Neuronal stem cell (in vitro differentiated cells): ENCODE results near the gene BAZ2B.

Experiments used
- DNase-seq: peaks from one replicate; pipeline ENCODE4 v3.0.0-alpha.2; 2013; ENCODE audit warnings: low spot score
- H2AFZ ChIP-seq: one replicate; pipeline ENCODE4 v1.6.1; 2013; ENCODE audit warnings: mild to moderate bottlenecking, low read length, inconsistent platforms
- H2AK5ac ChIP-seq: 2 replicates; pipeline ENCODE4 v1.6.1; 2013; ENCODE audit warnings: low read depth, mild to moderate bottlenecking, inconsistent platforms, low read length, moderate library complexity, mixed read lengths
- H2BK120ac ChIP-seq: 2 replicates; pipeline ENCODE4 v1.6.1; 2013; ENCODE audit warnings: low read depth, mild to moderate bottlenecking, inconsistent platforms, low read length, moderate library complexity, mixed read lengths
- H2BK12ac ChIP-seq: one replicate; pipeline ENCODE4 v1.6.1; 2013; ENCODE audit warnings: low read length, inconsistent platforms
- H2BK15ac ChIP-seq: 2 replicates; pipeline ENCODE4 v1.6.1; 2013; ENCODE audit warnings: mild to moderate bottlenecking, low read length, inconsistent platforms, mixed read lengths
- H2BK5ac ChIP-seq: one replicate; pipeline ENCODE4 v1.6.1; 2013; ENCODE audit warnings: inconsistent platforms, mild to moderate bottlenecking, low read length, moderate library complexity
- H3K14ac ChIP-seq: one replicate; pipeline ENCODE4 v1.6.1; 2013; ENCODE audit warnings: low read length, inconsistent platforms
- H3K18ac ChIP-seq: 2 replicates; pipeline ENCODE4 v1.6.1; 2013; ENCODE audit warnings: low read length, inconsistent platforms
- H3K23ac ChIP-seq: 2 replicates; pipeline ENCODE4 v1.6.1; 2013; ENCODE audit warnings: low read depth, mild to moderate bottlenecking, mixed read lengths, low read length, inconsistent platforms; ENCODE audit not compliant: poor library complexity
- H3K27ac ChIP-seq: replicated peaks from 3 replicates; pipeline ENCODE4 v1.5.1; 2013; ENCODE audit warnings: low read length, inconsistent platforms
- H3K27me3 ChIP-seq, 3 experiments: 2 replicates each; pipeline ENCODE4 v1.6.1; 2013; ENCODE audit warnings: low read length in 3 of 3, mild to moderate bottlenecking in 2 of 3, inconsistent platforms in 1 of 3, low read depth in 1 of 3, mixed read lengths in 1 of 3, moderate library complexity in 1 of 3; ENCODE audit not compliant: control insufficient read depth in 3 of 3, insufficient read depth in 3 of 3
- H3K36me3 ChIP-seq, 2 donors: replicated peaks in 1 of 2; 2 replicates each; pipeline ENCODE4 v1.6.1; 2013; ENCODE audit warnings: low read length in 2 of 2; ENCODE audit not compliant: control insufficient read depth in 2 of 2, insufficient read depth in 2 of 2
- H3K4ac ChIP-seq: 2 replicates; pipeline ENCODE4 v1.6.1; 2013; ENCODE audit warnings: inconsistent platforms, mild to moderate bottlenecking, low read length, moderate library complexity
- H3K4me1 ChIP-seq, 2 donors: 1 replicate in 1 of 2; 2 replicates in 1 of 2; pipeline ENCODE4 v1.6.1; 2013; ENCODE audit warnings: low read length in 2 of 2, low read depth in 1 of 2; ENCODE audit not compliant: control insufficient read depth in 2 of 2, insufficient read depth in 1 of 2
- H3K4me2 ChIP-seq: one replicate; pipeline ENCODE4 v1.6.1; 2013; ENCODE audit warnings: mild to moderate bottlenecking, low read length, inconsistent platforms; ENCODE audit not compliant: insufficient read depth, poor library complexity, severe bottlenecking
- H3K4me3 ChIP-seq, 2 donors: 2 replicates each; pipeline ENCODE4 v1.5.1; 2013; ENCODE audit warnings: low read length in 2 of 2, mild to moderate bottlenecking in 2 of 2, inconsistent platforms in 1 of 2, moderate library complexity in 1 of 2
- H3K79me1 ChIP-seq: one replicate; pipeline ENCODE4 v1.6.1; 2013; ENCODE audit warnings: low read depth, mild to moderate bottlenecking, inconsistent platforms, low read length, moderate library complexity
- H3K9ac ChIP-seq: one replicate; pipeline ENCODE4 v1.6.1; 2013; ENCODE audit warnings: mild to moderate bottlenecking, low read depth, low read length, inconsistent platforms; ENCODE audit not compliant: poor library complexity
- H3K9me3 ChIP-seq, 2 donors: replicated peaks in 1 of 2; 2 replicates each; pipeline versions ENCODE3 to v1.6.1; 2013; ENCODE audit warnings: low read length in 2 of 2, mild to moderate bottlenecking in 2 of 2, inconsistent platforms in 1 of 2, low read depth in 1 of 2, mixed read lengths in 1 of 2, moderate library complexity in 1 of 2; ENCODE audit not compliant: control insufficient read depth in 2 of 2, insufficient read depth in 1 of 2
- H4K8ac ChIP-seq: one replicate; pipeline ENCODE4 v1.6.1; 2013; ENCODE audit warnings: low read depth, mild to moderate bottlenecking, inconsistent platforms, low read length, moderate library complexity
- H4K91ac ChIP-seq: one replicate; pipeline ENCODE4 v1.6.1; 2013; ENCODE audit warnings: low read length, low read depth, mild to moderate bottlenecking, inconsistent platforms; ENCODE audit not compliant: poor library complexity
- WGBS, 2 donors: extraction: QIAGEN DNeasy Blood & Tissue Kit; methylation state at CpG; one replicate each; pipeline ENCODE4 v1.1.7; 2013; ENCODE audit warnings: missing lambda C conversion rate in 2 of 2, mixed read lengths in 1 of 2; ENCODE audit not compliant: insufficient read length in 2 of 2, insufficient replicate concordance in 1 of 2; ENCODE audit errors: extremely low coverage in 2 of 2; 5-methylcytosine and 5-hydroxymethylcytosine counted together

The BAZ2B gene

GRCh38 chr2:159561242-159561641 is 55.1 kb downstream of the BAZ2B start:
- no peak overlapping the region for H2AK5ac ChIP-seq
- H3K9me3 ChIP-seq = no peaks in the 10 kb centered on the region
- no peak overlapping the region for H2BK120ac ChIP-seq
- H3K36me3 ChIP-seq = peaks cover 0 to 10% of the 10 kb centered on the region in 2 donors
- no peaks in the 10 kb centered on the region for H3K79me1 ChIP-seq
- no peak overlapping the region for H4K91ac ChIP-seq
- no peak overlapping the region for H3K23ac ChIP-seq
- peak overlapping the region in 1 of 2 donors; percentile 12 for H3K4me3 ChIP-seq
- no peak overlapping the region for H2BK12ac ChIP-seq
- no peak overlapping the region for H2AFZ ChIP-seq
- H3K27me3 ChIP-seq = no peaks in the 10 kb centered on the region
- H4K8ac ChIP-seq = no peak overlapping the region
- H3K14ac ChIP-seq = no peak overlapping the region
- H3K18ac ChIP-seq = no peak overlapping the region
- no peaks in the 10 kb centered on the region for H3K4me1 ChIP-seq
- DNase-seq = no peak
- no peak overlapping the region for H3K9ac ChIP-seq
- H3K4ac ChIP-seq = no peak overlapping the region
- H3K4me2 ChIP-seq = no peak overlapping the region
- no peak overlapping the region for H2BK5ac ChIP-seq
- no peak overlapping the region for H2BK15ac ChIP-seq
- H3K27ac ChIP-seq = no peak overlapping the region

- Histone ChIP-seq H3K36me3 (peaks cover 0 to 4% of the 10 kb centered on the region in 2 donors), H3K4ac (no peak overlapping the region), H4K8ac (no peak overlapping the region), H2BK12ac (no peak overlapping the region), H2BK120ac (no peak overlapping the region), H3K4me3 (no peak overlapping the region), H3K79me1 (no peaks in the 10 kb centered on the region), H3K4me2 (no peak overlapping the region), H3K4me1 (no peaks in the 10 kb centered on the region), H3K9ac (no peak overlapping the region), H3K23ac (no peak overlapping the region), H3K14ac (no peak overlapping the region), H2AFZ (no peak overlapping the region), H3K18ac (no peak overlapping the region), H2AK5ac (no peak overlapping the region), H2BK5ac (no peak overlapping the region), H3K27me3 (no peaks in the 10 kb centered on the region), H4K91ac (no peak overlapping the region), H3K27ac (no peak overlapping the region), H2BK15ac (no peak overlapping the region), H3K9me3 (no peaks in the 10 kb centered on the region)
- WGBS, 2 donors = no CpG with 5 or more reads among the region's 4 CpGs
- no peak for DNase-seq
These were observed 57.3 kb downstream of the BAZ2B start for GRCh38 chr2:159559034-159559433.

- Histone ChIP-seq H4K8ac (no peak overlapping the region), H3K14ac (no peak overlapping the region), H2BK15ac (no peak overlapping the region), H2AFZ (no peak overlapping the region), H3K79me1 (no peaks in the 10 kb centered on the region), H2AK5ac (no peak overlapping the region), H3K4me3 (no peak overlapping the region), H3K18ac (no peak overlapping the region), H3K4me2 (no peak overlapping the region), H3K23ac (no peak overlapping the region), H3K27me3 (no peaks in the 10 kb centered on the region), H3K4me1 (no peaks in the 10 kb centered on the region), H3K9ac (no peak overlapping the region), H2BK5ac (no peak overlapping the region), H3K27ac (no peak overlapping the region), H3K36me3 (peaks cover 0 to 9% of the 10 kb centered on the region in 2 donors), H2BK12ac (no peak overlapping the region), H3K4ac (no peak overlapping the region), H3K9me3 (no peaks in the 10 kb centered on the region), H2BK120ac (no peak overlapping the region), H4K91ac (no peak overlapping the region)
- DNase-seq = no peak
- WGBS, 2 donors = no CpG with 5 or more reads among the region's 4 CpGs
These were observed 57.9 kb downstream of the BAZ2B start for GRCh38 chr2:159558479-159558878.

- Histone ChIP-seq H2AFZ (no peak overlapping the region), H2AK5ac (no peak overlapping the region), H3K9me3 (no peaks in the 10 kb centered on the region), H2BK15ac (no peak overlapping the region), H3K27ac (no peak overlapping the region), H3K23ac (no peak overlapping the region), H3K14ac (no peak overlapping the region), H3K9ac (no peak overlapping the region), H3K4me2 (no peak overlapping the region), H3K4me3 (no peak overlapping the region), H3K4ac (no peak overlapping the region), H3K36me3 (peaks cover 0 to 12% of the 10 kb centered on the region in 2 donors), H3K79me1 (no peaks in the 10 kb centered on the region), H4K91ac (no peak overlapping the region), H3K4me1 (no peaks in the 10 kb centered on the region), H2BK12ac (no peak overlapping the region), H3K18ac (no peak overlapping the region), H2BK120ac (no peak overlapping the region), H4K8ac (no peak overlapping the region), H2BK5ac (no peak overlapping the region), H3K27me3 (no peaks in the 10 kb centered on the region)
- WGBS, 2 donors = 100% methylated on average over 1 to 2 of the region's 5 CpGs
- no peak for DNase-seq
These were observed 58.8 kb downstream of the BAZ2B start for GRCh38 chr2:159557437-159558034.
